HepG2 (cell line): Measurements from ENCODE around the gene JTB. TPM values are rescaled to one million over a fixed set of nuclear protein-coding genes. Genes with fewer than 3 reads are reported as not detected.

ENCODE experiments used
- ADNP ChIP-seq: sonication (generic); formaldehyde crosslinking; IDR thresholded peaks from 2 replicates; pipeline ENCODE4 v1.4.0; 2020; ENCODE audit warnings: missing genetic modification reagents
- AHR ChIP-seq: IDR thresholded peaks from 2 replicates; pipeline ENCODE4 v1.6.1; 2018; ENCODE audit warnings: missing genetic modification reagents, missing compliant biosample characterization
- ATF2 ChIP-seq: sonication (generic); formaldehyde crosslinking; IDR thresholded peaks from 2 replicates; pipeline ENCODE4 v1.4.0; 2020; ENCODE audit warnings: missing genetic modification reagents
- CBX1 ChIP-seq: IDR thresholded peaks from one replicate; pipeline ENCODE4 v1.6.1; 2016; ENCODE audit warnings: antibody characterized with exemption, low read depth
- CBX5 ChIP-seq: sonication (generic); formaldehyde crosslinking; IDR thresholded peaks from 2 replicates; pipeline ENCODE4 v1.4.0; 2020; ENCODE audit warnings: missing genetic modification reagents, borderline replicate concordance
- ELF4 ChIP-seq: sonication (generic); formaldehyde crosslinking; IDR thresholded peaks from 2 replicates; pipeline ENCODE4 v1.5.0; 2020; ENCODE audit warnings: missing genetic modification reagents, mild to moderate bottlenecking, moderate library complexity, borderline replicate concordance
- FIP1L1 ChIP-seq: fragments of 200-400 bp; formaldehyde crosslinking; IDR thresholded peaks from 2 replicates; pipeline ENCODE4 v1.6.1; 2018; ENCODE audit warnings: low read depth, mild to moderate bottlenecking, low read length, moderate library complexity, borderline replicate concordance; ENCODE audit not compliant: insufficient read depth
- FUBP1 ChIP-seq: sonication (generic); formaldehyde crosslinking; IDR thresholded peaks from 2 replicates; pipeline ENCODE4 v1.5.1; 2020; ENCODE audit warnings: missing genetic modification reagents, mild to moderate bottlenecking, borderline replicate concordance
- HNF4G ChIP-seq, 2 experiments: sonication (generic) in 1 of 2; formaldehyde crosslinking in 1 of 2; IDR thresholded peaks; 2 replicates each; pipeline versions ENCODE4 v1.4.0 to v1.6.1; 2011 to 2020; ENCODE audit warnings: borderline replicate concordance in 2 of 2, low read depth in 2 of 2, mild to moderate bottlenecking in 2 of 2, low read length in 1 of 2, missing genetic modification reagents in 1 of 2, moderate library complexity in 1 of 2
- ISL2 ChIP-seq: sonication (generic); formaldehyde crosslinking; IDR thresholded peaks from 2 replicates; pipeline ENCODE4 v1.5.0; 2020; ENCODE audit warnings: missing genetic modification reagents
- NCOA1 ChIP-seq: sonication (generic); formaldehyde crosslinking; IDR thresholded peaks from 2 replicates; pipeline ENCODE4 v1.9.0; 2021; ENCODE audit warnings: missing genetic modification reagents
- NPAS2 ChIP-seq: sonication (generic); formaldehyde crosslinking; IDR thresholded peaks from 2 replicates; pipeline ENCODE4 v1.8.0; 2022; ENCODE audit warnings: mild to moderate bottlenecking, missing genetic modification reagents, borderline replicate concordance
- PITX1 ChIP-seq: sonication (generic); formaldehyde crosslinking; IDR thresholded peaks from 2 replicates; pipeline ENCODE4 v1.5.1; 2020; ENCODE audit warnings: mild to moderate bottlenecking, missing genetic modification reagents
- STAT5B ChIP-seq: sonication (generic); formaldehyde crosslinking; IDR thresholded peaks from 2 replicates; pipeline ENCODE4 v1.4.0; 2020; ENCODE audit warnings: missing genetic modification reagents
- TFAP4 ChIP-seq: sonication (generic); IDR thresholded peaks from 2 replicates; pipeline ENCODE4 v1.6.1; 2016; ENCODE audit warnings: low read depth, borderline replicate concordance
- ZBTB14 ChIP-seq: sonication (generic); formaldehyde crosslinking; IDR thresholded peaks from 2 replicates; pipeline ENCODE4 v1.4.0; 2020; ENCODE audit warnings: missing genetic modification reagents
- ZFP36 ChIP-seq: fragments of 150-350 bp; IDR thresholded peaks from 2 replicates; pipeline ENCODE4 v1.6.1; 2018; ENCODE audit warnings: borderline replicate concordance, low read length, low read depth; ENCODE audit not compliant: partially characterized antibody
- ZMYM2 ChIP-seq: sonication (generic); formaldehyde crosslinking; IDR thresholded peaks from 2 replicates; pipeline ENCODE4 v1.8.0; 2022; ENCODE audit warnings: mild to moderate bottlenecking, missing genetic modification reagents
- ZNF12 ChIP-seq: sonication (generic); formaldehyde crosslinking; IDR thresholded peaks from 2 replicates; pipeline ENCODE4 v1.5.0; 2020; ENCODE audit warnings: missing genetic modification reagents
- ZNF30 ChIP-seq: sonication (generic); formaldehyde crosslinking; IDR thresholded peaks from 2 replicates; pipeline ENCODE4 v1.5.0; 2020; ENCODE audit warnings: mild to moderate bottlenecking, missing genetic modification reagents
- ZNF446 ChIP-seq: sonication (generic); formaldehyde crosslinking; IDR thresholded peaks from 2 replicates; pipeline ENCODE4 v1.5.0; 2020; ENCODE audit warnings: mild to moderate bottlenecking, missing genetic modification reagents
- ZNF660 ChIP-seq: sonication (generic); formaldehyde crosslinking; IDR thresholded peaks from 2 replicates; pipeline ENCODE4 v1.5.1; 2020; ENCODE audit warnings: mild to moderate bottlenecking, low read depth, missing genetic modification reagents, borderline replicate concordance
- ZNF768 ChIP-seq: sonication (generic); formaldehyde crosslinking; IDR thresholded peaks from 2 replicates; pipeline ENCODE4 v1.4.0; 2020; ENCODE audit warnings: missing genetic modification reagents
- ZNF781 ChIP-seq: sonication (generic); formaldehyde crosslinking; IDR thresholded peaks from 2 replicates; pipeline ENCODE4 v1.5.1; 2020; ENCODE audit warnings: borderline replicate concordance, mild to moderate bottlenecking, missing genetic modification reagents; ENCODE audit errors: not compliant biosample characterization
- ZSCAN20 ChIP-seq: sonication (generic); formaldehyde crosslinking; IDR thresholded peaks from 2 replicates; pipeline ENCODE4 v1.4.0; 2020; ENCODE audit warnings: missing genetic modification reagents, mild to moderate bottlenecking, borderline replicate concordance
- polyA plus RNA-seq, 8 experiments: library from polyadenylated mRNA; depleted of rRNA in 3 of 8; stranded (reverse) in 7 of 8; unstranded in 1 of 8; fragments of >200 nt; fragmentation: Illumina TruSeq in 4 of 8; extraction: Trizol in 4 of 8; gene quantifications; 2 replicates each; pipeline versions ENCODE4 v1.2.1 to v1.2.3, GENCODE V29; 2011 to 2016; ENCODE audit warnings: low read depth in 4 of 8, missing spikeins in 1 of 8, mixed read lengths in 1 of 8; ENCODE audit not compliant: insufficient read depth in 1 of 8
- total RNA-seq, 5 experiments: library from RNA; depleted of rRNA; stranded (reverse); fragments of >200 nt; fragmentation: Illumina TruSeq; extraction: Trizol; gene quantifications; 2 replicates each; pipeline ENCODE4 v1.2.3, GENCODE V29; 2016; ENCODE audit warnings: low read depth in 1 of 5

The JTB gene
- total and polyA plus RNA-seq, 2 of the 13 experiments (the other 11 are each of a cell fraction or from before 2014, with no cell fraction given) = 96.7 to 99.2 TPM

GRCh38 chr1:153990468-153991150 is 13.1 kb upstream of the JTB start, which contains the start of gene RPS27 (continued):
- TF ChIP-seq AHR (CRISPR knock-in tag) (peak; percentile 87; the same call in 1 of the 2 replicates), ZSCAN20 (CRISPR knock-in tag) (no peak), NCOA1 (CRISPR knock-in tag) (no peak), CBX5 (CRISPR knock-in tag) (peak; percentile 88), ZNF660 (CRISPR knock-in tag) (no peak), FUBP1 (CRISPR knock-in tag) (no peak), CBX1 (peak; percentile 68), STAT5B (no peak; the same call in 1 of the 2 replicates), ZNF781 (CRISPR knock-in tag) (peak; percentile 67), ATF2 (CRISPR knock-in tag) (peak; percentile 77), ELF4 (CRISPR knock-in tag) (peak; percentile 99), FIP1L1 (peak; percentile 71; the same call in 1 of the 2 replicates), ZNF446 (no peak), TFAP4 (0 out of 2 replicates have a peak, but pooled peaks have one; percentile 6), HNF4G (IDR thresholded peaks at IDR 0.05; ENCODE audit: borderline replicate concordance, low read depth, low read length) (0 out of 2 replicates have a peak, but pooled peaks have one; percentile 19), HNF4G (CRISPR knock-in tag; IDR thresholded peaks at IDR 0.05; ENCODE audit: borderline replicate concordance, low read depth) (no peak), ZNF768 (peak; percentile 65), PITX1 (CRISPR knock-in tag) (peak; percentile 58), ZBTB14 (no peak), ZMYM2 (CRISPR knock-in tag) (no peak), ADNP (CRISPR knock-in tag) (no peak), ZNF12 (CRISPR knock-in tag) (peak; percentile 49; the same call in 1 of the 2 replicates), ZFP36 (no peak), ZNF30 (no peak), NPAS2 (no peak), ISL2 (peak; percentile 49; the same call in 1 of the 2 replicates)
